GM20431 (cell line): ENCODE results near the gene ZBTB9.

Source experiments
- in situ Hi-C: fragments of 300-500 bp; cut with MseI, MboI; formaldehyde crosslinking; loops from one replicate; pipeline ENCODE4 v1.15.0; 2020; ENCODE audit warnings: low sequenced_read_pairs; ENCODE audit not compliant: unreplicated experiment

Gene ZBTB9

GRCh38 chr6:33432546-33432945 lies 21.8 kb upstream of the ZBTB9 start:
- in situ Hi-C loops = no loop called here

- in situ Hi-C loops = no loop called here
Measured at GRCh38 chr6:33433001-33433543, 21.3 kb upstream of the ZBTB9 start.

- in situ Hi-C loops = no loop called here
Measured at GRCh38 chr6:33433544-33434191, 20.7 kb upstream of the ZBTB9 start.

- in situ Hi-C loops = no loop called here
Measured at GRCh38 chr6:33434961-33435360, 19.4 kb upstream of the ZBTB9 start.

- in situ Hi-C loops = no loop called here
Measured at GRCh38 chr6:33437666-33438065, 16.7 kb upstream of the ZBTB9 start.

GRCh38 chr6:33438978-33439594 lies 15.3 kb upstream of the ZBTB9 start:
- in situ Hi-C loops = no loop called here

- in situ Hi-C loops = no loop called here
Measured at GRCh38 chr6:33439956-33440648, 14.3 kb upstream of the ZBTB9 start.

GRCh38 chr6:33440649-33441309 lies 13.6 kb upstream of the ZBTB9 start:
- in situ Hi-C loops = no loop called here

GRCh38 chr6:33441457-33441856 lies 12.9 kb upstream of the ZBTB9 start:
- in situ Hi-C loops = no loop called here

- in situ Hi-C loops = no loop called here
Measured at GRCh38 chr6:33442283-33442682, 12.1 kb upstream of the ZBTB9 start.

GRCh38 chr6:33443025-33443424 lies 11.4 kb upstream of the ZBTB9 start:
- in situ Hi-C loops = no loop called here

GRCh38 chr6:33443619-33444504 lies 10.5 kb upstream of the ZBTB9 start:
- in situ Hi-C loops = no loop called here

- in situ Hi-C loops = no loop called here
Measured at GRCh38 chr6:33445119-33445603, 9.2 kb upstream of the ZBTB9 start.

- in situ Hi-C loops = no loop called here
Measured at GRCh38 chr6:33446356-33446755, 8.0 kb upstream of the ZBTB9 start.

- in situ Hi-C loops = no loop called here
Measured at GRCh38 chr6:33450434-33450833, 3.9 kb upstream of the ZBTB9 start.

GRCh38 chr6:33451606-33452005 lies 2.8 kb upstream of the ZBTB9 start:
- in situ Hi-C loops = no loop called here

- in situ Hi-C loops = no loop called here
Measured at GRCh38 chr6:33452496-33452895, 1.9 kb upstream of the ZBTB9 start.

- in situ Hi-C loops = no loop called here
Measured at GRCh38 chr6:33453393-33454008, 875 bp upstream of the ZBTB9 start.

GRCh38 chr6:33455051-33455450 lies 675 bp downstream of the ZBTB9 start:
- in situ Hi-C loops = no loop called here
